Erythroblast (primary cell): Measurements from ENCODE around the gene KANSL1L.

Source experiments
- DNase-seq, 2 experiments: peaks; one replicate each; lab custom pipeline; 2025; lab: John Stamatoyannopoulos, UW
- GATA1 ChIP-seq: IDR thresholded peaks from 2 replicates; pipeline ENCODE4 v1.6.1; 2011; ENCODE audit warnings: low read depth, mild to moderate bottlenecking, control low read depth, low read length, moderate library complexity
- POLR2A ChIP-seq: IDR thresholded peaks from 2 replicates; pipeline ENCODE4 v1.6.1; 2011; ENCODE audit warnings: mild to moderate bottlenecking, low read length

Gene KANSL1L

GRCh38 chr2:210020138-210020537 lies 151.1 kb downstream of the KANSL1L start:
- no peak for DNase-seq
- TF ChIP-seq GATA1 (no peak), POLR2A (no peak)

DNA sequence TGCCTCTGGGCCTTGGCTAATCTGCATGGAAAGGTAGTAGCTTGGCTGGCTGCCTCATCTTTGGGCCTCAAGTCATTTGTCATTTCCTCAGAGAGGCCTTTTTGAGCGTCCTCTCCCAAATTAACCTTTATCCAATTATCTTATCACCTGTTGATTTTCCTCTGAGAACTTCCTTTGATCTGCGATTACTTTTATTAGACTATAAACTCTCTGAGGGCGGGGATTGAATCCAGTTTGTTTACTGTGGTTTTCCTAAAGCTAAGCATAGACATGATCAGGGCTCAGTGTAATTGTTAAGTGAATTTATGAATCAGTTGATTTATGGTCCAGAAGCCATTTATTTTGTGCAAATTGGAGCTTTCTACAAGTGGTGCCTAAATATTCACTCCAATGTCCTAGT lies 161.3 kb downstream of the KANSL1L start:
- no peak for DNase-seq
- no peak for TF ChIP-seq POLR2A
- no peak for TF ChIP-seq GATA1

GRCh38 chr2:210009126-210009525 lies 162.1 kb downstream of the KANSL1L start:
- TF ChIP-seq GATA1 (no peak), POLR2A (no peak)
- DNase-seq = no peak

DNA sequence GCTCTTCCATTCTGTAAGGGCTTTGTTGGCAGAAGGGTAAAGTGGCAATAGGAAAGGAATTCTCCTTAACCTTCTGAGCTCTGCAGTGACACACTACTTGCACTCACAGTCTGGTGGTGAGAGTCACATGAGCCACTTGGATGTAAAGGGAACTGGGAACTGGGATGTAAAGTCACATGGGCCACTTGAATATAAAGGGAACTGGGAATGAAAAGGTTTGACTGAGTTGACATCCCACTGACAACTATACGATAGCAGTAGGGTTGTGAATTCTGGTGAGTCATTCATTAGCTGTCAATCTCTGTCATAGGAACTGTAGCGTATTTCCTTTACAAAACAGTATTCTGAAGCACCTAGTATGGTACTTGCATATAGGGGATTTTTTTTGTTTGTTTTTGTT lies 163.3 kb downstream of the KANSL1L start:
- no peak for DNase-seq
- TF ChIP-seq POLR2A = no peak
- no peak for TF ChIP-seq GATA1

DNA sequence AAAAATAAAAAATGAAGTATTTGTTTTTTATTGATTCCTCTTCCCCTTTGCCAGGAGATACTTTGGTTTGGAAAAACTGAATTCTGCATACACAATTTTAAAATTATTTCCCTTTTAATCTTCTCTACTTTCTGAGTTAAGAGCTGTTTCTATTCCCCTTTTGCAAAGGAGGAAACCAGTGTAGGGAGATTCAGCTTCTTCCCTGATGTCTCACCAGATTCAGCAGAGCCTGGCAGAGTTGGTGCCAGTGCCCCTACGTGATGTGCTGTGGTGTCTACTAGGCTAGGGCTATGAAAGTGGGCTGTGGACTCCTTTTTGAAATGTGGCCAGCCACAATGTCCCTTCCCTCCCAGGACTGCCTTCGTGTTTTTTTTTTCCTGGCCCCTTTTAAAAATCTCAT lies 166.3 kb downstream of the KANSL1L start:
- no peak for TF ChIP-seq GATA1
- no peak for TF ChIP-seq POLR2A
- no peak for DNase-seq

- peak; percentile 55 to 80 for DNase-seq
- TF ChIP-seq POLR2A (no peak), GATA1 (no peak)
Observed at GRCh38 chr2:210003359-210003758, 167.8 kb downstream of the KANSL1L start.

- TF ChIP-seq POLR2A (peak; percentile 83), GATA1 (no peak)
- DNase-seq = peak; percentile 96 to 97
Observed at GRCh38 chr2:210002158-210003157, 168.8 kb downstream of the KANSL1L start, which contains the start of gene RPE. RPE (plus strand) TSS chr2:210002638; CDS start chr2:210002662, 24 bp downstream.

DNA sequence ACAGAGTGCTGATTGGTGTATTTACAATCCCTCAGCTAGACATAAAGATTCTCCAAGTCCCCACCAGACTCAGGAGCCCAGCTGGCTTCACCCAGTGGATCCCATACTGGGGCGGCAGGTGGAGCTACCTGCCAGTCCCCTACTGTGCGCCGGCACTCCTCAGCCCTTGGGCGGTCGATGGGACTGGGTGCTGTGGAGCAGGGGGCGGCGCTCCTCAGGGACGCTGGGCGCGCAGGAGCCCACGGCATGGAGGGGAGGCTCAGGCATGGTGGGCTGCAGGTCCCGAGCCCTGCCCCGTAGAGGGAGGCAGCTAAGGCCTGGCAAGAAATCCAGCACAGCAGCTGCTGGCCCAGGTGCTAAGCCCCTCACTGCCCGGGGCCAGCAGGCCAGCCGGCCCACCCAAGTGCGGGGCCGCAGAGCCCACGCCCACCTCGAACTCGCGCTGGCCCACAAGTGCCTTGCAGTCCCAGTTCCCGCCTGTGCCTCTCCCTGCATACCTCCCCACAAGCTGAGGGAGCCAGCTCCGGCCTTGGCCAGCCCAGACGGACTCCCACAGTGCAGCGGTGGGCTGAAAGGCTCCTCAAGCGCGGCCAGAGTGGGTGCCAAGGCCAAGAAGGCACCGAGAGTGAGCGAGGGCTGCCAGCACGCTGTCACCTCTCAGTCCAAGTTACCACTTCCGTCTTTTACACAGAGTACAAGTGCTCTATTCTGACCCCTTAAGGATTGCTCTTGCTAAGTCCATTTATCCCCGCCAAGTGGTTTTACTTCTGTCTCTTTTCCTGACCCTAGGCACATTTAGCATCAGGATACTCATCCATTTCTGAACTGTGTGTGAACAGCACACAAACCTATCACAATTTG lies 170.5 kb downstream of the KANSL1L start:
- DNase-seq = no peak
- no peak for TF ChIP-seq GATA1
- TF ChIP-seq POLR2A = no peak

GRCh38 chr2:209998596-209998995 lies 172.6 kb downstream of the KANSL1L start:
- TF ChIP-seq POLR2A (no peak), GATA1 (no peak)
- no peak for DNase-seq

DNA sequence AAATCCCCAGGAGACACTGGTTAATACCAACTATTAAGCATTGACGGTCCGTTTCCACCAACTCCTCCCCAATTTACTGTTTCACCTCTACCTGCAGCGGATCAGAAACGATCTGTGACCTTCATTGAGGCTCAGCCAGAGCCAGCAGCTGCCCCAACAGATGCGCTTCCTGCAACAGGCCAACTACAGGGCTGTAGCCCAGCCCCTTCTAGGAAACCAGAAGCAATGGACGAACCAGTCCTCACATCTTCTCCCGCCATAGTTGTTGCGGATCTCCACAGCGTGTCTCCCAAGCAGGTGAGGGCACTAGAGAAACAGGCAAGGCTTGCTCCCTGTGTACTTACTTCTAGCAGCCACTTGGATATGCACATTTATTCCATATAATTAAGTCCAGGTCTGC lies 177.2 kb downstream of the KANSL1L start:
- TF ChIP-seq GATA1 (no peak), POLR2A (no peak)
- no peak for DNase-seq

GRCh38 chr2:209990838-209991237 lies 180.4 kb downstream of the KANSL1L start:
- DNase-seq = no peak
- TF ChIP-seq POLR2A (no peak), GATA1 (no peak)

DNA sequence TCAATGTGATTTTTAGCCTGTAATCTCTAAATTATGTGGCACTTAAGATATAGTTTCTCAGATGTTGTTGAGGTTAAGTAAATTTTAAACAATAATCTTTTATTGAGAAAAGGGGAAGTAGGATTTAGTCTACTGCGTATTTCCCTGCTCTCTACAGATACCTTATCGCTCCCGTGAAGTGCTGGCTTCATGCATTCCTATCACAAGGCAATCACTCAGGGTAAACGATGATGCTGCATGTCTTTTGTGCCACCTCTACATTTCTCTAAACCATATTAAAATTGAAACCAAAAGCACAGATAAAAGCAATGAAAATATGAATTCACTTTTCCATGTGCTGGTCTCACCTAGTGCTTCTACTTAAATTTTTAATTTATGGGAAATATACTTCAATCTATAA lies 183.2 kb downstream of the KANSL1L start:
- DNase-seq = peak; percentile 45 to 59
- TF ChIP-seq POLR2A = no peak
- no peak for TF ChIP-seq GATA1

- DNase-seq = no peak
- TF ChIP-seq POLR2A (no peak), GATA1 (no peak)
Observed at GRCh38 chr2:209986415-209986814, 184.8 kb downstream of the KANSL1L start.
